Measurements from ENCODE around the gene SFI1. TPM values are rescaled to one million over a fixed set of nuclear protein-coding genes. Genes with fewer than 3 reads are reported as not detected.

The SFI1 gene
- total RNA-seq, 2 experiments from 2014 or later: 281 to 291 TPM

- intact Hi-C loops (cut with DNase I, micrococcal nuclease): no loop called here
- Mint-ChIP-seq H3K4me3 (no peak overlapping the region), H3K27ac (no peak overlapping the region), H3K9me3 (no peaks in the 10 kb centered on the region), H3K4me1 (ENCODE audit: low read depth) (no peaks in the 10 kb centered on the region), H3K27me3 (no peaks in the 10 kb centered on the region), H3K36me3 (ENCODE audit: low read depth) (peaks cover 83% of the 10 kb centered on the region)
- Histone ChIP-seq H3K9me3 (ENCODE audit: control insufficient read depth in 1 of 2, insufficient read depth in 1 of 2, low read length in 2 of 2) (no peaks in the 10 kb centered on the region), H3K27me3 (ENCODE audit: control insufficient read depth in 1 of 2, insufficient read depth in 2 of 2, low read length in 2 of 2) (no peaks in the 10 kb centered on the region), H3K4me3 (ENCODE audit: low read length) (no peak overlapping the region), H3K4me1 (ENCODE audit: insufficient read depth, low read length) (no peaks in the 10 kb centered on the region), H3K27ac (ENCODE audit: low read depth in 1 of 2, low read length in 2 of 2) (no peak overlapping the region), H3K36me3 (ENCODE audit: insufficient read depth, low read length) (peaks cover 71% of the 10 kb centered on the region)
- ChIA-PET CTCF (no interaction called here), POLR2A (no interaction called here)
- no peak for TF ChIP-seq CTCF (IDR thresholded peaks at IDR 0.05)
- ATAC-seq (ENCODE audit: poor library complexity): no peak
- no peak for DNase-seq
These were observed 77.8 kb downstream of the SFI1 start for GRCh38 chr22:31574055-31574670.

GRCh38 chr22:31575190-31575589 lies 78.9 kb downstream of the SFI1 start:
- Mint-ChIP-seq H3K36me3 (ENCODE audit: low read depth) (peaks cover 82% of the 10 kb centered on the region), H3K27me3 (no peaks in the 10 kb centered on the region), H3K4me1 (ENCODE audit: low read depth) (no peaks in the 10 kb centered on the region), H3K27ac (no peak overlapping the region), H3K9me3 (no peaks in the 10 kb centered on the region), H3K4me3 (no peak overlapping the region)
- H3K4me3 ChIP-seq (ENCODE audit: low read length): no peak overlapping the region
- H3K9me3 ChIP-seq (ENCODE audit: control insufficient read depth in 1 of 2, insufficient read depth in 1 of 2, low read length in 2 of 2): no peaks in the 10 kb centered on the region
- CTCF ChIA-PET: no interaction called here
- no peak overlapping the region for H3K27ac ChIP-seq (ENCODE audit: low read depth in 1 of 2, low read length in 2 of 2)
- DNase-seq: no peak
- no peaks in the 10 kb centered on the region for H3K4me1 ChIP-seq (ENCODE audit: insufficient read depth, low read length)
- intact Hi-C loops (cut with DNase I, micrococcal nuclease): no loop called here
- no peak for TF ChIP-seq CTCF (IDR thresholded peaks at IDR 0.05)
- no peaks in the 10 kb centered on the region for H3K27me3 ChIP-seq (ENCODE audit: control insufficient read depth in 1 of 2, insufficient read depth in 2 of 2, low read length in 2 of 2)
- ATAC-seq (ENCODE audit: poor library complexity): no peak
- POLR2A ChIA-PET: no interaction called here
- H3K36me3 ChIP-seq (ENCODE audit: insufficient read depth, low read length): peaks cover 77% of the 10 kb centered on the region

- no peaks in the 10 kb centered on the region for H3K27me3 ChIP-seq (ENCODE audit: control insufficient read depth in 1 of 2, insufficient read depth in 2 of 2, low read length in 2 of 2)
- H3K36me3 Mint-ChIP-seq (ENCODE audit: low read depth): peaks cover 77% of the 10 kb centered on the region
- ATAC-seq (ENCODE audit: poor library complexity) (no peak), DNase-seq (no peak)
- no peaks in the 10 kb centered on the region for H3K9me3 Mint-ChIP-seq
- no peak overlapping the region for H3K4me3 Mint-ChIP-seq
- CTCF ChIA-PET: no interaction called here
- peaks cover 5% of the 10 kb centered on the region for H3K4me1 ChIP-seq (ENCODE audit: insufficient read depth, low read length)
- no peak overlapping the region for H3K27ac ChIP-seq (ENCODE audit: low read depth in 1 of 2, low read length in 2 of 2)
- intact Hi-C loops (cut with DNase I, micrococcal nuclease): no loop called here
- no peak overlapping the region for H3K27ac Mint-ChIP-seq
- POLR2A ChIA-PET: no interaction called here
- peaks cover 6% of the 10 kb centered on the region for H3K4me1 Mint-ChIP-seq (ENCODE audit: low read depth)
- H3K27me3 Mint-ChIP-seq: no peaks in the 10 kb centered on the region
- no peak for TF ChIP-seq CTCF (IDR thresholded peaks at IDR 0.05)
- no peak overlapping the region for H3K4me3 ChIP-seq (ENCODE audit: low read length)
- no peaks in the 10 kb centered on the region for H3K9me3 ChIP-seq (ENCODE audit: control insufficient read depth in 1 of 2, insufficient read depth in 1 of 2, low read length in 2 of 2)
- H3K36me3 ChIP-seq (ENCODE audit: insufficient read depth, low read length): peaks cover 68% of the 10 kb centered on the region
These were observed 81.4 kb downstream of the SFI1 start for GRCh38 chr22:31577711-31578110.

Data from CD4-positive, alpha-beta T cell (primary cell).